RWPE2 (cell line): Measurements from ENCODE around the gene TENT4B.

Experiments
- ATAC-seq: fragments of 200-7000 bp; cut with Tn5 transposase; 3 replicates; pipeline ENCODE4 v1.9.1; 2021; ENCODE audit warnings: low read depth
- DNase-seq: peaks from one replicate; pipeline ENCODE4 v3.0.0-alpha.2; 2020; ENCODE audit warnings: low spot score
- H3K27ac ChIP-seq: fragments of 450-650 bp; 2 replicates; pipeline ENCODE4 v1.5.1; 2017; ENCODE audit warnings: mild to moderate bottlenecking; ENCODE audit not compliant: poor library complexity, severe bottlenecking
- H3K27me3 ChIP-seq: fragments of 250-450 bp; sonication (Bioruptor Pico); 2 replicates; pipeline ENCODE4 v1.5.1; 2021; ENCODE audit warnings: mild to moderate bottlenecking, moderate library complexity; ENCODE audit not compliant: insufficient read depth, poor library complexity, severe bottlenecking
- H3K36me3 ChIP-seq: fragments of 250-450 bp; sonication (Bioruptor Pico); 2 replicates; pipeline ENCODE4 v1.5.1; 2020; ENCODE audit warnings: low read depth, mild to moderate bottlenecking, moderate library complexity
- H3K4me1 ChIP-seq: fragments of 250-450 bp; sonication (Bioruptor Pico); 2 replicates; pipeline ENCODE4 v1.5.1; 2021; ENCODE audit warnings: mild to moderate bottlenecking, moderate library complexity; ENCODE audit not compliant: insufficient read depth, poor library complexity, severe bottlenecking
- H3K4me3 ChIP-seq: fragments of 250-450 bp; sonication (Bioruptor Pico); 2 replicates; pipeline ENCODE4 v1.5.1; 2021; ENCODE audit warnings: mild to moderate bottlenecking, moderate library complexity; ENCODE audit not compliant: severe bottlenecking
- H3K9me3 ChIP-seq: fragments of 250-450 bp; sonication (Bioruptor Pico); 2 replicates; pipeline ENCODE4 v1.5.1; 2021; ENCODE audit warnings: mild to moderate bottlenecking, moderate library complexity; ENCODE audit not compliant: severe bottlenecking
- CTCF ChIP-seq: fragments of 450-650 bp; IDR thresholded peaks from one replicate; pipeline ENCODE4 v1.5.1; 2017; ENCODE audit warnings: mild to moderate bottlenecking, moderate library complexity; ENCODE audit not compliant: poor library complexity, severe bottlenecking

TENT4B gene

GRCh38 chr16:50178491-50178941 is 25.4 kb downstream of the TENT4B start:
- Histone ChIP-seq H3K27ac (no peak overlapping the region), H3K4me3 (no peak overlapping the region), H3K36me3 (peaks cover 16% of the 10 kb centered on the region), H3K9me3 (no peaks in the 10 kb centered on the region), H3K27me3 (no peaks in the 10 kb centered on the region), H3K4me1 (peaks cover 8% of the 10 kb centered on the region)
- TF ChIP-seq CTCF: no peak
- ATAC-seq (no peak), DNase-seq (no peak)

DNA sequence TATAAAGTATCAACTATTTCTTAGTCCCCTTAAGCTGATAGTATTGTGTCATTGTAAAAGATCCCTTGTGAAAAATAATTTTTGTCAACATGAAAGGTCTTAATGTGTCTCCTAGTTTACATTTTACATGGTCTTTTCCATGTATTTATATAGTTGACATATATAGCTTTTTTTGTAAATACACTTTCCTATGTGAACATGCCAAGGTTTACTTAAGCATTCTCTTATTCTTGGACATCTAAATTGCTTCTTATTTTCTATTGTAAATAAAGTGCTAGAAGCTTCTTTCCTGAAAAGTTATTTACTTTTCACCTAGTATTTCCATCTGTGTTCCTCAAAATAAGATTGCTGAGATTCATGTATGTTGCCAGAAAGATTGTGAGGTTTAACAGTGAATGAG is 29.3 kb downstream of the TENT4B start:
- Histone ChIP-seq H3K9me3 (no peaks in the 10 kb centered on the region), H3K4me3 (no peak overlapping the region), H3K27ac (no peak overlapping the region), H3K36me3 (peaks cover 4% of the 10 kb centered on the region; the same call in 1 of the 2 replicates), H3K4me1 (peaks cover 24% of the 10 kb centered on the region), H3K27me3 (no peaks in the 10 kb centered on the region)
- ATAC-seq: no peak
- DNase-seq: no peak
- TF ChIP-seq CTCF: no peak

DNA sequence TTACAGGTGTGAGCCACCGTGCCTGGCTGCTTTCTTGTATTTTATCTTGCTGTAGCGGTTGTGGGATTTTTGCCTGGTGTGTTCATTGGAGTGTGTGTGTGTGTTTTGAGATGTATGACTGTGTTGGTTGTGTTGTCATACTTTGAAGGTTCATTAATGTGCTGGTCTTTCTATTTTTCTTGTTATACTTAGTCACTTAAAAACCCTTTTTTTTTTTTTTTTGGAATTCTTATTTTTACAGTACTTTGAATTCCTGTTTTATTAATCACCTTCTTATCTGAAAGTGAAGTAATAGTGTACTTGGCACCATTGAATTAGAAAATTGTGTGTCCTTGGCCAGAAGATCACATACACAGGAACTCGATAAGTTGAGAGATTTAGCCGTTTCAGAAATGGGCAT is 30.2 kb downstream of the TENT4B start:
- DNase-seq: no peak
- TF ChIP-seq CTCF: no peak

DNA sequence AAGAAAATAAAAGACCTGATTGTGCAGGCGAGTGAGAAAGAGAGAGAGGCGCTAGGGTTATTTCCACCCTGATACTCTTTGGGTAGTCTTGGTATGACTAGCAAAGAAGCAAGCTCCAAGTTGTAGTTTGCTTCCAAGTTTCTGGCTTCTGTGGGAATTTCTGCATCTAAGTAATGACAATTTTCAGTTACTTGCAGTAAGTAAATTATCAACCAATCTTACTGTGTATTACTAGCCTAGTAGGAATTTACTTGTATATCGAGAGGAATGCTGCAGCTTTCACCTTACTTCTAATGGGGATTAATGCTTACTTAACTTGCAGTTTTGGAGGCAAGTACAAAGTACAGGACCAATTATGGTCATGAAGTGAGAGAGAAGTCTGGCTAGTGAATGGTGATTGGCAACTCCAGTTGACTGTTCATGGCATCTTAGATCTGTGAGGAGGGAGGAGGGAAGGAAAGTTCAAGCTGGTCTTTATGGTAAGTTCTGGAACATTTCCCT is 31.9 kb downstream of the TENT4B start:
- TF ChIP-seq CTCF: no peak
- no peaks in the 10 kb centered on the region for H3K36me3 ChIP-seq
- DNase-seq (no peak), ATAC-seq (peak; percentile 81)
- H3K4me1 ChIP-seq: peaks cover 24% of the 10 kb centered on the region
- H3K27me3 ChIP-seq: no peaks in the 10 kb centered on the region
- no peaks in the 10 kb centered on the region for H3K9me3 ChIP-seq
- H3K4me3 ChIP-seq: no peak overlapping the region
- H3K27ac ChIP-seq: peak overlapping the region; percentile 7

More for the DNA sequence above, 30.2 kb downstream of the TENT4B start:
- Histone ChIP-seq H3K4me3 (no peak overlapping the region), H3K27me3 (no peaks in the 10 kb centered on the region), H3K9me3 (no peaks in the 10 kb centered on the region), H3K4me1 (peaks cover 24% of the 10 kb centered on the region), H3K36me3 (no peaks in the 10 kb centered on the region), H3K27ac (peak overlapping the region; percentile 48)
- ATAC-seq: peak; percentile 44

- ATAC-seq: no peak
- H3K4me3 ChIP-seq: no peak overlapping the region
- TF ChIP-seq CTCF: no peak
Measured at GRCh38 chr16:50188619-50189136, 35.6 kb downstream of the TENT4B start.

More at GRCh38 chr16:50188619-50189136, 35.6 kb downstream of the TENT4B start:
- Histone ChIP-seq H3K27ac (no peak overlapping the region), H3K27me3 (no peaks in the 10 kb centered on the region), H3K9me3 (no peaks in the 10 kb centered on the region), H3K4me1 (peaks cover 18% of the 10 kb centered on the region), H3K36me3 (no peaks in the 10 kb centered on the region)
- no peak for DNase-seq
